ENCODE data around the gene FOXP1. TPM values are rescaled to one million over a fixed set of nuclear protein-coding genes. Genes with fewer than 3 reads are reported as not detected.

FOXP1 gene
- total and polyA plus RNA-seq, 9 of the 15 experiments (the other 6 are each of a cell fraction or from before 2014, with no cell fraction given) = 7.7 to 34.5 (median 13.7) TPM

DNA sequence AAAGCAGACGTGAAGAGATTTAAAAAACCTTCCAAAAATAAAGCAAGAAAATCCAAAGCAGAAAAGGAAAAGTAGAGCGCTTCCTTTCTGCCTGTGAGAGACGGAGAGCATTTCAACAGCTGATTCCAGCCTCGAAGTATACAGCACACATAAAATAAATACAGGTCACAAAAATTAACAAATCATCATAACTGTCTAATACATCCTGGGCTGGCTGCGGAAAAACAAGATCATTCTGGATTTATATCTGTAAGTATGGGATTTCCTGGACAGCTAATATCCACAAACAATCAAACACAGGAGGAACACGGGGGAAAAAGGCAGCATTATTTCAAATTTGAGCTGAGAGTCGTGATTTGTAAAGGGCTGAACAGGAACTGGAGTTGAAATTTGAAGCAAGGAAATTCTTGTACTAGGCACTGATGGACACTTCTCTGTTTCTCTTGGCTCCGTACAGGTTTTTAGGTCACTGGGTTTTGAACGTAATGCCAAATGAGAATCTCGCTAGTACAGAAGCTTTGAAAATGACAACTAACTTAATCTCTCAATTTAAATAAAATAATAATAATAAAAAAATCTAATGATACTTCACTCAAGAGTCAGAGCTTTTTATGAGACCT lies 577.7 kb downstream of the FOXP1 start:
- no peak for TF ChIP-seq POLR2AphosphoS2 (IDR thresholded peaks at IDR 0.05; ENCODE audit: low read length)
- CTCF ChIA-PET (ENCODE audit: low intra/inter-chr PET ratio) = no interaction called here

DNA sequence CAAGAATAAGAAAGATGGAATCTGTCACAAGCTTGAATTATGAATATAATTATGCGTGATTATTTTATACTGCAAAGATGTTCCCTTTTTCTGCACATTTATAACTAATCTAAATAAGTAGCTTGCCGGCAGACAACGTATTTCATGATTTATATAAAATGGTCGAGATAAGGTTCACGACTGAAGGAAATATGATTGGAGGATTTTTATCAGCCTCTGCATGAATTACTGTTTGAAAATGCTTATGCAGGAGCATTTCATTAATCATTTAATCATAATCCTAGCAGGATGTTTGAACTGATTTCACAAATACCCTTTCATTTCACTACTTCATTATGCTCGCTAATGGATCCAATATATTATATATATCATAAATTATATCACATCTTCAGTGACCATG lies 580.0 kb downstream of the FOXP1 start:
- Histone ChIP-seq H3K9me3 (replicated peaks; ENCODE audit: control insufficient read depth, insufficient read depth, low read depth, low read length) (no peaks in the 10 kb centered on the region), H3K9me1 (ENCODE audit: control insufficient read depth, insufficient read depth, low read length) (no peaks in the 10 kb centered on the region), H3K36me3 (ENCODE audit: control insufficient read depth, insufficient read depth, low read length) (peaks cover 32% of the 10 kb centered on the region; the same call in 1 of the 3 replicates), H3K79me2 (ENCODE audit: control insufficient read depth, insufficient read depth, low read length) (no peaks in the 10 kb centered on the region), H3K9ac (ENCODE audit: insufficient read depth in 1 of 2, low read depth in 2 of 2, low read length in 2 of 2) (no peak overlapping the region), H3K27ac (ENCODE audit: extremely low read depth, low read depth, low read length) (no peak overlapping the region), H3K4me2 (ENCODE audit: insufficient read depth, low read length) (no peak overlapping the region), H3K4me3 (no peak overlapping the region), H3K4me1 (replicated peaks in 1 of 2; ENCODE audit: control insufficient read depth in 2 of 2, insufficient read depth in 2 of 2, low read length in 2 of 2) (no peaks in the 10 kb centered on the region), H3K27me3 (ENCODE audit: control insufficient read depth in 2 of 2, insufficient read depth in 2 of 2, low read length in 2 of 2) (no peaks in the 10 kb centered on the region), H2AFZ (ENCODE audit: low read depth, low read length) (no peak overlapping the region), H4K20me1 (replicated peaks; ENCODE audit: control insufficient read depth, insufficient read depth, low read length) (no peaks in the 10 kb centered on the region)
- ATAC-seq = no peak
- CTCF ChIA-PET (ENCODE audit: low intra/inter-chr PET ratio) = no interaction called here
- 87% methylated on average over 6 of the region's 6 CpGs for WGBS (ENCODE audit: insufficient coverage, low coverage, missing lambda C conversion rate)
- intact Hi-C loops (cut with micrococcal nuclease) (loop anchor here (10.0 kb wide), 1 partner anchor 581 kb away; the partner anchor contains the start of gene FOXP1), in situ Hi-C loops (cut with MboI) (loop anchor here (25.0 kb wide), 1 partner anchor 584 kb away; the partner anchor contains the start of gene FOXP1)
- POLR2A ChIA-PET = no interaction called here
- DNase-seq (ENCODE audit: extremely low read depth in 1 of 4, low spot score in 3 of 4) = no peak
- BruUV-seq (replicated peaks) = no TSS peak
- FAIRE-seq = no peak
- TF ChIP-seq RBM17 (IDR thresholded peaks at IDR 0.05; ENCODE audit: borderline replicate concordance, low read depth, low read length) = no peak
- TF ChIP-seq LARP7 (IDR thresholded peaks at IDR 0.05) = no peak
- TF ChIP-seq, protein P1, sequence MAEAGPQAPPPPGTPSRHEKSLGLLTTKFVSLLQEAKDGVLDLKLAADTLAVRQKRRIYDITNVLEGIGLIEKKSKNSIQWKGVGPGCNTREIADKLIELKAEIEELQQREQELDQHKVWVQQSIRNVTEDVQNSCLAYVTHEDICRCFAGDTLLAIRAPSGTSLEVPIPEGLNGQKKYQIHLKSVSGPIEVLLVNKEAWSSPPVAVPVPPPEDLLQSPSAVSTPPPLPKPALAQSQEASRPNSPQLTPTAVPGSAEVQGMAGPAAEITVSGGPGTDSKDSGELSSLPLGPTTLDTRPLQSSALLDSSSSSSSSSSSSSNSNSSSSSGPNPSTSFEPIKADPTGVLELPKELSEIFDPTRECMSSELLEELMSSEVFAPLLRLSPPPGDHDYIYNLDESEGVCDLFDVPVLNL (CRISPR knock-in tag; IDR thresholded peaks at IDR 0.05; ENCODE audit: low read depth) = no peak
- TF ChIP-seq, protein P2, sequence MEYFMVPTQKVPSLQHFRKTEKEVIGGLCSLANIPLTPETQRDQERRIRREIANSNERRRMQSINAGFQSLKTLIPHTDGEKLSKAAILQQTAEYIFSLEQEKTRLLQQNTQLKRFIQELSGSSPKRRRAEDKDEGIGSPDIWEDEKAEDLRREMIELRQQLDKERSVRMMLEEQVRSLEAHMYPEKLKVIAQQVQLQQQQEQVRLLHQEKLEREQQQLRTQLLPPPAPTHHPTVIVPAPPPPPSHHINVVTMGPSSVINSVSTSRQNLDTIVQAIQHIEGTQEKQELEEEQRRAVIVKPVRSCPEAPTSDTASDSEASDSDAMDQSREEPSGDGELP (CRISPR knock-in tag; IDR thresholded peaks at IDR 0.05; ENCODE audit: borderline replicate concordance) = no peak
- no peak for TF ChIP-seq STAT5A (IDR thresholded peaks at IDR 0.05; ENCODE audit: borderline replicate concordance, low read length)
- TF ChIP-seq CBX8 (IDR thresholded peaks at IDR 0.05; ENCODE audit: borderline replicate concordance, extremely low read depth, low read depth, low read length, poor library complexity, severe bottlenecking) = no peak
- TF ChIP-seq, protein P3, sequence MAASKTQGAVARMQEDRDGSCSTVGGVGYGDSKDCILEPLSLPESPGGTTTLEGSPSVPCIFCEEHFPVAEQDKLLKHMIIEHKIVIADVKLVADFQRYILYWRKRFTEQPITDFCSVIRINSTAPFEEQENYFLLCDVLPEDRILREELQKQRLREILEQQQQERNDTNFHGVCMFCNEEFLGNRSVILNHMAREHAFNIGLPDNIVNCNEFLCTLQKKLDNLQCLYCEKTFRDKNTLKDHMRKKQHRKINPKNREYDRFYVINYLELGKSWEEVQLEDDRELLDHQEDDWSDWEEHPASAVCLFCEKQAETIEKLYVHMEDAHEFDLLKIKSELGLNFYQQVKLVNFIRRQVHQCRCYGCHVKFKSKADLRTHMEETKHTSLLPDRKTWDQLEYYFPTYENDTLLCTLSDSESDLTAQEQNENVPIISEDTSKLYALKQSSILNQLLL (CRISPR knock-in tag; IDR thresholded peaks at IDR 0.05; ENCODE audit: borderline replicate concordance) = no peak
- no peak for TF ChIP-seq TAF7 (tag; IDR thresholded peaks at IDR 0.05)

More for the DNA sequence above, 577.7 kb downstream of the FOXP1 start:
- H3K4me3 ChIP-seq = no peak overlapping the region
- H3K9me1 ChIP-seq (ENCODE audit: control insufficient read depth, insufficient read depth, low read length) = no peaks in the 10 kb centered on the region
- H3K9ac ChIP-seq (ENCODE audit: insufficient read depth in 1 of 2, low read depth in 2 of 2, low read length in 2 of 2) = no peak overlapping the region
- FAIRE-seq (no peak), DNase-seq (ENCODE audit: extremely low read depth in 1 of 4, low spot score in 3 of 4) (no peak), ATAC-seq (no peak)
- H3K27me3 ChIP-seq (ENCODE audit: control insufficient read depth in 2 of 2, insufficient read depth in 2 of 2, low read length in 2 of 2) = no peaks in the 10 kb centered on the region
- no TSS peak for BruUV-seq (replicated peaks)
- intact Hi-C loops (cut with micrococcal nuclease) (loop anchor here (2.0 to 10.0 kb wide), 2 partner anchors 63 to 579 kb away; partner anchors contain the start of gene FOXP1), in situ Hi-C loops (cut with MboI) (loop anchor here (25.0 kb wide), 1 partner anchor 581 kb away; the partner anchor contains the start of gene FOXP1)
- H3K36me3 ChIP-seq (ENCODE audit: control insufficient read depth, insufficient read depth, low read length) = peaks cover 22% of the 10 kb centered on the region; the same call in 1 of the 3 replicates
- WGBS (ENCODE audit: insufficient coverage, low coverage, missing lambda C conversion rate) = 89% methylated on average over 8 of the region's 10 CpGs
- H3K27ac ChIP-seq (ENCODE audit: extremely low read depth, low read depth, low read length) = no peak overlapping the region
- H3K79me2 ChIP-seq (ENCODE audit: control insufficient read depth, insufficient read depth, low read length) = no peaks in the 10 kb centered on the region
- POLR2A ChIA-PET = no interaction called here
- no peaks in the 10 kb centered on the region for H4K20me1 ChIP-seq (replicated peaks; ENCODE audit: control insufficient read depth, insufficient read depth, low read length)
- H2AFZ ChIP-seq (ENCODE audit: low read depth, low read length) = no peak overlapping the region
- no peak overlapping the region for H3K4me2 ChIP-seq (ENCODE audit: insufficient read depth, low read length)
- no peaks in the 10 kb centered on the region for H3K9me3 ChIP-seq (replicated peaks; ENCODE audit: control insufficient read depth, insufficient read depth, low read depth, low read length)
- no peaks in the 10 kb centered on the region for H3K4me1 ChIP-seq (replicated peaks in 1 of 2; ENCODE audit: control insufficient read depth in 2 of 2, insufficient read depth in 2 of 2, low read length in 2 of 2)
